Prostate gland (tissue), 2 donors: ENCODE data around the gene STX7.

Source experiments
- POLR2A ChIP-seq: fragments of 450-650 bp; IDR thresholded peaks from one replicate; pipeline ENCODE4 v1.6.1; 2016; ENCODE audit warnings: antibody characterized with exemption, mild to moderate bottlenecking
- POLR2AphosphoS5 ChIP-seq: sonication (generic); formaldehyde crosslinking; IDR thresholded peaks from one replicate; pipeline ENCODE4 v1.6.1; 2017; ENCODE audit warnings: antibody characterized with exemption
- TF ChIP-seq, protein P1 (sequence below), 4 experiments: fragments of 200-600 bp in 2 of 4; fragments of 450-650 bp in 2 of 4; sonication (generic) in 2 of 4; IDR thresholded peaks; 1 replicate in 3 of 4; 2 replicates in 1 of 4; pipeline ENCODE4 v1.5.1; 2016 to 2019; ENCODE audit warnings: antibody characterized with exemption in 4 of 4, mild to moderate bottlenecking in 2 of 4, moderate library complexity in 2 of 4

DNA sequence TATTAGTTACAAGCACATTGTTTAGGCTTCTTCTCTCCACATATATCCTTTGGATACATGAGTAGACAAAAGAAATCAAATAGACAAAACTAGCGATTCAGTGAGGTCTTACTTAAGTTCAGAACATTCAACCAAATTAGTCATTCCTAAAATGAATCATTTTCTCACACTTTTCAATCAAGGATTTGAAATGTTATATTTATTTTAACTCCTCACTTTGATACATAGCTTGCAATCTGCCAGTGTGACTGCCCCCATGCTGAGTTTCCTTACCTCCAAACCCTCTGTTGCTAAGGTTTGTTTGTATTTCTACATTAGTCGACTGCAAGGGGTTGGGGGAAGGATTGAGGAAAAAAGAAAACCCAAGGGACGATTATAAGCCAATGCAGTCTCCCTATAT lies 108.2 kb downstream of the STX7 start:
- no peak for TF ChIP-seq POLR2A
- TF ChIP-seq, protein P1, sequence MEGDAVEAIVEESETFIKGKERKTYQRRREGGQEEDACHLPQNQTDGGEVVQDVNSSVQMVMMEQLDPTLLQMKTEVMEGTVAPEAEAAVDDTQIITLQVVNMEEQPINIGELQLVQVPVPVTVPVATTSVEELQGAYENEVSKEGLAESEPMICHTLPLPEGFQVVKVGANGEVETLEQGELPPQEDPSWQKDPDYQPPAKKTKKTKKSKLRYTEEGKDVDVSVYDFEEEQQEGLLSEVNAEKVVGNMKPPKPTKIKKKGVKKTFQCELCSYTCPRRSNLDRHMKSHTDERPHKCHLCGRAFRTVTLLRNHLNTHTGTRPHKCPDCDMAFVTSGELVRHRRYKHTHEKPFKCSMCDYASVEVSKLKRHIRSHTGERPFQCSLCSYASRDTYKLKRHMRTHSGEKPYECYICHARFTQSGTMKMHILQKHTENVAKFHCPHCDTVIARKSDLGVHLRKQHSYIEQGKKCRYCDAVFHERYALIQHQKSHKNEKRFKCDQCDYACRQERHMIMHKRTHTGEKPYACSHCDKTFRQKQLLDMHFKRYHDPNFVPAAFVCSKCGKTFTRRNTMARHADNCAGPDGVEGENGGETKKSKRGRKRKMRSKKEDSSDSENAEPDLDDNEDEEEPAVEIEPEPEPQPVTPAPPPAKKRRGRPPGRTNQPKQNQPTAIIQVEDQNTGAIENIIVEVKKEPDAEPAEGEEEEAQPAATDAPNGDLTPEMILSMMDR (IDR thresholded peaks at IDR 0.05): no peak
- no peak for TF ChIP-seq POLR2AphosphoS5
